Esophagus squamous epithelium (tissue), 4 donors: ENCODE measurements around the gene SLC6A3.

Experiments used
- CTCF ChIP-seq, 6 experiments: fragments of 450-650 bp in 4 of 6; fragments of 200-600 bp in 2 of 6; sonication (generic) in 2 of 6; IDR thresholded peaks; one replicate each; pipeline ENCODE4 v1.5.1; 2016 to 2019; ENCODE audit warnings: antibody characterized with exemption in 6 of 6, mild to moderate bottlenecking in 4 of 6, moderate library complexity in 4 of 6
- POLR2A ChIP-seq, 4 donors: fragments of 450-650 bp; IDR thresholded peaks; one replicate each; pipeline ENCODE4 v1.6.1; 2017; ENCODE audit warnings: antibody characterized with exemption in 4 of 4, mild to moderate bottlenecking in 4 of 4, moderate library complexity in 3 of 4

DNA sequence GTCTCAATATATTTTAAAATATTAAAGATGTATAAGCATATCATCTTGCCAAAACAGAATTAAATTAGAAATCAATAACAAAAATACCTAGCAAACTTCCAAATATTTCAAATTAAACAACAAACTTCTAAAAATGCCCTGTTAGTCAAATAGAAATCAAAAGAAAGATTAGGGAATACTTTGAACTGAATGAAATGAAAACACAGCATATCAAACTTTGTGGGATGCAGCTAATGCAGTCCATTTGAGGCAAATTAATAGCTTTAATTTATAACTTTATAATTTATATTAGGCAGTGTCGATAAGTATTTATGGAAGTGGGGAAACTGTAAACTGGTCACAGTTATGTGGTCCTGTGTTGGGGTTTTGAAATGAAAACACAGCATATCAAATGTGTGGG is 17.1 kb downstream of the SLC6A3 start:
- TF ChIP-seq CTCF (IDR thresholded peaks at IDR 0.05) (no peak), POLR2A (IDR thresholded peaks at IDR 0.05) (no peak)
